ENCODE measurements around the gene ATXN7.

- no peak for TF ChIP-seq EZH2 (optimal IDR thresholded peaks at IDR 0.05; ENCODE audit: low read depth, low read length)
- TF ChIP-seq CTCF (IDR thresholded peaks at IDR 0.05; ENCODE audit: low read length) = no peak
These were observed 145.1 kb downstream of the ATXN7 start for GRCh38 chr3:64008487-64009351.

Data from MM.1S (cell line).